ENCODE data around the gene USP31.

USP31 gene

GRCh38 chr16:23040246-23040645, 109.0 kb downstream of the USP31 start:
- TF ChIP-seq CTCF (IDR thresholded peaks at IDR 0.05; ENCODE audit: borderline replicate concordance, control extremely low read depth, extremely low read depth, insufficient read depth, missing control alignments), result no peak
- DNase-seq (ENCODE audit: low spot score), result no peak
- in situ Hi-C loops (cut with MboI; ENCODE audit: low sequenced_read_pairs, unreplicated experiment), result no loop called here

GRCh38 chr16:23039118-23039517, 110.1 kb downstream of the USP31 start:
- in situ Hi-C loops (cut with MboI; ENCODE audit: low sequenced_read_pairs, unreplicated experiment), result no loop called here
- TF ChIP-seq CTCF (IDR thresholded peaks at IDR 0.05; ENCODE audit: borderline replicate concordance, control extremely low read depth, extremely low read depth, insufficient read depth, missing control alignments), result no peak
- DNase-seq (ENCODE audit: low spot score), result no peak

- in situ Hi-C loops (cut with MboI; ENCODE audit: low sequenced_read_pairs, unreplicated experiment), result no loop called here
- DNase-seq (ENCODE audit: low spot score), result no peak
- TF ChIP-seq CTCF (IDR thresholded peaks at IDR 0.05; ENCODE audit: borderline replicate concordance, control extremely low read depth, extremely low read depth, insufficient read depth, missing control alignments), result no peak
Measured at GRCh38 chr16:23035240-23035639, 114.0 kb downstream of the USP31 start.

- in situ Hi-C loops (cut with MboI; ENCODE audit: low sequenced_read_pairs, unreplicated experiment), result no loop called here
- no peak for DNase-seq (ENCODE audit: low spot score)
- TF ChIP-seq CTCF (IDR thresholded peaks at IDR 0.05; ENCODE audit: borderline replicate concordance, control extremely low read depth, extremely low read depth, insufficient read depth, missing control alignments), result no peak
Measured at GRCh38 chr16:23031508-23032098, 117.6 kb downstream of the USP31 start.

- in situ Hi-C loops (cut with MboI; ENCODE audit: low sequenced_read_pairs, unreplicated experiment), result no loop called here
- TF ChIP-seq CTCF (IDR thresholded peaks at IDR 0.05; ENCODE audit: borderline replicate concordance, control extremely low read depth, extremely low read depth, insufficient read depth, missing control alignments), result no peak
- no peak for DNase-seq (ENCODE audit: low spot score)
Measured at GRCh38 chr16:23029733-23030420, 119.4 kb downstream of the USP31 start.

- no peak for DNase-seq (ENCODE audit: low spot score)
- in situ Hi-C loops (cut with MboI; ENCODE audit: low sequenced_read_pairs, unreplicated experiment), result no loop called here
- TF ChIP-seq CTCF (IDR thresholded peaks at IDR 0.05; ENCODE audit: borderline replicate concordance, control extremely low read depth, extremely low read depth, insufficient read depth, missing control alignments), result no peak
Measured at GRCh38 chr16:23027386-23027785, 121.9 kb downstream of the USP31 start.

Data from GM13976 (cell line).